HG03280 (cell line): ENCODE data around the gene UGGT2.
"Not testable (repeated sequence)": the region's sequence is repeated elsewhere in the genome, so short reads cannot be mapped to it uniquely, and the experiment has no call there.

Experiments used
- ATAC-seq: cut with Tn5 transposase; IDR thresholded peaks from one replicate; pipeline ENCODE4 v1.9.1; 2021; ENCODE audit warnings: mild to moderate bottlenecking, moderate library complexity; ENCODE audit not compliant: unreplicated experiment

The UGGT2 gene

GRCh38 chr13:96051946-96052345 is 1.3 kb downstream of the UGGT2 start:
- not testable (repeated sequence) for ATAC-seq

GRCh38 chr13:96051491-96051890 is 1.7 kb downstream of the UGGT2 start:
- ATAC-seq = not testable (repeated sequence)

- not testable (repeated sequence) for ATAC-seq
These were observed 2.2 kb downstream of the UGGT2 start for GRCh38 chr13:96050955-96051354.

GRCh38 chr13:96046449-96047126 is 6.6 kb downstream of the UGGT2 start:
- not testable (repeated sequence) for ATAC-seq

- no peak for ATAC-seq
These were observed 9.0 kb downstream of the UGGT2 start for GRCh38 chr13:96044238-96044637.

GRCh38 chr13:96041326-96042110 is 11.7 kb downstream of the UGGT2 start:
- ATAC-seq = no peak

- no peak for ATAC-seq
These were observed 16.7 kb downstream of the UGGT2 start for GRCh38 chr13:96036515-96036914.

- ATAC-seq = no peak
These were observed 18.5 kb downstream of the UGGT2 start for GRCh38 chr13:96034662-96035061.

GRCh38 chr13:96033220-96034015 is 19.8 kb downstream of the UGGT2 start:
- ATAC-seq = no peak

GRCh38 chr13:96032717-96033116 is 20.5 kb downstream of the UGGT2 start:
- ATAC-seq = no peak

GRCh38 chr13:96029002-96029401 is 24.2 kb downstream of the UGGT2 start:
- ATAC-seq = no peak

GRCh38 chr13:96027496-96027895 is 25.7 kb downstream of the UGGT2 start:
- ATAC-seq = no peak

- ATAC-seq = no peak
These were observed 27.9 kb downstream of the UGGT2 start for GRCh38 chr13:96025283-96025682.

- no peak for ATAC-seq
These were observed 32.3 kb downstream of the UGGT2 start for GRCh38 chr13:96020931-96021330.

GRCh38 chr13:96020155-96020575 is 33.0 kb downstream of the UGGT2 start:
- peak; percentile 96 for ATAC-seq

- no peak for ATAC-seq
These were observed 35.1 kb downstream of the UGGT2 start for GRCh38 chr13:96018135-96018534.

- ATAC-seq = no peak
These were observed 41.8 kb downstream of the UGGT2 start for GRCh38 chr13:96011291-96011872.

- no peak for ATAC-seq
These were observed 49.9 kb downstream of the UGGT2 start for GRCh38 chr13:96003304-96003703.

GRCh38 chr13:96002322-96003131 is 50.7 kb downstream of the UGGT2 start:
- ATAC-seq = no peak

- no peak for ATAC-seq
These were observed 53.1 kb downstream of the UGGT2 start for GRCh38 chr13:96000069-96000468.
